CD4-positive, alpha-beta T cell treated with Interleukin-6 at 100 ng/mL for 8 hours (primary cell): ENCODE measurements around the gene HEYL.
A peak's percentile ranks its signal among the peaks of the same experiment; 100 is the strongest.
"Not testable (repeated sequence)": the region's sequence is repeated elsewhere in the genome, so short reads cannot be mapped to it uniquely, and the experiment has no call there.

Source experiments
- DNase-seq: peaks from one replicate; pipeline ENCODE4 v3.0.0-alpha.2; 2020; ENCODE audit warnings: mixed read lengths, low spot score

HEYL gene

GRCh38 chr1:39601667-39602255 lies 37.7 kb downstream of the HEYL start:
- DNase-seq, result not testable (repeated sequence)

- no peak for DNase-seq
Observed at GRCh38 chr1:39596163-39596562, 43.3 kb downstream of the HEYL start.

- no peak for DNase-seq
Observed at GRCh38 chr1:39593386-39593785, 46.1 kb downstream of the HEYL start.

- DNase-seq, result no peak
Observed at GRCh38 chr1:39592069-39592468, 47.4 kb downstream of the HEYL start.

- no peak for DNase-seq
Observed at GRCh38 chr1:39590546-39590945, 48.9 kb downstream of the HEYL start.

GRCh38 chr1:39585933-39586332 lies 53.5 kb downstream of the HEYL start:
- no peak for DNase-seq

GRCh38 chr1:39576016-39576657 lies 63.3 kb downstream of the HEYL start:
- DNase-seq, result peak; percentile 12

- DNase-seq, result peak; percentile 36
Observed at GRCh38 chr1:39575191-39576015, 64.0 kb downstream of the HEYL start.

GRCh38 chr1:39574646-39575045 lies 64.8 kb downstream of the HEYL start:
- DNase-seq, result no peak
